GM12875 (cell line): ENCODE results near the gene NFILZ.

Source experiments
- H3K4me3 ChIP-seq: one replicate; pipeline ENCODE4 v1.5.1; 2011; ENCODE audit warnings: low read depth, low read length, control low read depth
- CTCF ChIP-seq: IDR thresholded peaks from 2 replicates; pipeline ENCODE4 v1.5.1; 2011; ENCODE audit warnings: low read depth, mild to moderate bottlenecking, control low read depth, inconsistent platforms, low read length, moderate library complexity, borderline replicate concordance; ENCODE audit not compliant: insufficient read depth

NFILZ gene

GRCh38 chr19:8675066-8675465 is 44.6 kb downstream of the NFILZ start:
- TF ChIP-seq CTCF: no peak
- no peak overlapping the region for H3K4me3 ChIP-seq

DNA sequence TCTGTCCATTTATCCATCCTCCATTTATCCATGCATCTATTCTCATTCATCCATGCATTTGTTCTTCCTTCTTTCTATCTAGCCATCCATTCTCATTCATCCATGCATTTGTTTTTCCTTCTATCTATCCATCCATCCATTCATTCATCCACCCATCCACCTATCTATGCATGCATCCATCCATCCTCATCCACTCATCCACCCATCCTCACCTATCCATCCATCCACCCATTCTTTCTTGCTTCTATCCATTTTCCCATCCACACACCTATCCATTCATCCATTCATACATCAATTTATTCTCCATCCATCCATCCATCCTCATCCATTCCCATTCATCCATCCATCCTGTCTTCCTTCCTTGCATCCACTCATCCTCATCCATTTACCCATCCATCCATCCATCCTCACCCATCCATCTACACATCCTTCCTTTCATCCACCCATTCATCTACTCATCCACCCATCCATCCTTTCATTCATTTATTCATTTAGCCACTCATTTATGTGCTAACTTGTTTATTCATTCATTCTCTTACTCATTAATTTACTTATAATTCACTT is 47.9 kb downstream of the NFILZ start:
- no peak for TF ChIP-seq CTCF
- no peak overlapping the region for H3K4me3 ChIP-seq
